Activated CD4-positive, alpha-beta T cell treated with anti-CD3 and anti-CD28 coated beads, Interleukin-2, amount 50 U/mL, for 48 hours (primary cell): Measurements from ENCODE around the gene STAC.
"Not testable (repeated sequence)": the region's sequence is repeated elsewhere in the genome, so short reads cannot be mapped to it uniquely, and the experiment has no call there.

Source experiments
- DNase-seq, 2 experiments: peaks; one replicate each; pipeline ENCODE4 v3.0.0-alpha.2; 2020

The STAC gene

GRCh38 chr3:36482256-36482655 lies 102.0 kb downstream of the STAC start:
- no peak for DNase-seq

DNA sequence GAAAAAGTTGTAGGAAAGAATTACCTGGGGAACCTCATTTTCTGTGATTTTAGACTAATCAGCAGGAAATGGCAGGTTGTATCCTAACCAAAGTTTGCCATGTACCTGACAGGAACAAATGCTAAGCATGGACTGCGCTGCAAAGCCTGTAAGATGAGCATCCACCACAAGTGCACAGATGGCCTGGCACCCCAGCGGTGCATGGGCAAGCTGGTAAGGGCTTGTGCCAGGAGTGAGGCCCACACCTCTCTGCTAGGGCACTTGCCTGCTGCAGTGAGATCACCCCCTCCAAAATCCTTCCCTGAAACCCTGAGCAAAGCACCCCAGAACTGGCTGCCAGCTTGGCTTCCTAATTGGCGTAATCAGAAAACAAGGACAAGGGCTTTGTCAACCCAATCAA lies 102.6 kb downstream of the STAC start:
- DNase-seq: no peak

DNA sequence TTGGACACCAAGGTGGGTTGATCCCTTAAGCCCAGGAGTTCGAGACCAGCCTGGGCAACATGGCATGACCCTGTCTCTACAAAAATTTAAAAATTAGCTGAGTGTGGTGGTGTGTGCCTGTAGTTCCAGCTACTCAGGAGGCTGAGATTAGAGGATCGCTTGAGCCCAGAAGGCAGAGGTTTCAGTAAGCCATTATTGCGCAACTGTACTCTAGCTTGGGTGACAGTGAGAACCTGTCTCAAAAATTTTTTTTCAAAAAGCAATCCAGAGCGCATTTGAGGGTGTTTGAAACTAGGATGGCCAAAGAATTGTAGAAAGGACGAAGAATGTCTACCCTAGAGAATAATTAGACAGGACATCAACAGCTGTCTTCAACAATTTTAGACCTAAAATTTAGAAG lies 103.4 kb downstream of the STAC start:
- DNase-seq: no peak

DNA sequence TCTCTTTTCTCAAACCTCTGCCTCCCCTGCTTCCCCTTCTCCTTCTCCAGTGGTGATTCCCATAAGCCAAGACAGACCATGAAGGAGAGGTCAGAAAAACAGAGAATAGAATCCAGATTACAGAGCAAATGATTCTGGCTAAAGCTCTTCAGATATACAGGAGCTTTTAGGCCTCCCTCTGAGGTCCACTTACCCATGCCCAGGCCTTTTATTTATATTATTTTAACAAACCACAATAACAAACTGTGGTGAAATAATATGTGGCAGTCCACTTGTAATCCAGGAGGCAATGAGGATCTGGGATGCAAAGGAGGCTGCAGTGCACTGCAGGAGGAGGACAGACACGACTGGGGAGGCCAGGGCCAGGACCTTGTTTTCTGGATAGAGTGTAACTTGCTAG lies 104.1 kb downstream of the STAC start:
- DNase-seq: no peak

GRCh38 chr3:36486009-36486795 lies 105.9 kb downstream of the STAC start:
- no peak for DNase-seq

GRCh38 chr3:36487616-36488015 lies 107.3 kb downstream of the STAC start:
- DNase-seq: no peak

DNA sequence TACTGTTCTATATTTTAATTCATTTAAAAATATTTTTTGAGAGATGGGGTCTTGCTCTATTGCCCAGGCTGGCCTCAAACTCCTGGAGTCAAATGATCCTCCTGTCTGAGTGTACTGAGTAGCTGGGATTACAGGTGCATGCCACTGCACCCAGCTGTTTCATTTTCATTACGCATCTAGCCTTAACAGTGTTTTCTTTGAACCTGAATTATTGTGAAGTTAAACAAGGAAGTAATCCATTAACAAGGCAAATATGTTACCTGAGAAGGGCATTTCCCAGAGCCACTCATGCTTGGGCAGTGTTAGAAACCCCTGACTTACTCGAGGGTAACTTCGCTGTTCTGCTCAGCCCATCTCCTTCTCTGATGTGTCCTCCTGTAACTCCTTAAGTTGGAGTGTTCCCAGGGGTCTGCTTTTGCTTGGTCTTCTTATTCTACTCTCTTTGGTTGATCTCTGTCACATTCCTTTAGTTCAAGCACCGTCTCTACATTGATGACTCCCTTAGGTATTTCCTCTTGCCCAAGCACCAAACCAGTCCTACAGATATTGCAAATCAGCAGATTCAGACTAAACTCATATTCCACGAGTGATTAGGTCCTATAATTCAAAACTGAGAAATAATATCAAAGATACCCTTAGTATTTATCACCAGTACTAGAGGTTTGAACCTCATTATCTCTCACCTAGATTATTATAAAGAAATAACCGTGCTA lies 107.9 kb downstream of the STAC start:
- DNase-seq: no peak

DNA sequence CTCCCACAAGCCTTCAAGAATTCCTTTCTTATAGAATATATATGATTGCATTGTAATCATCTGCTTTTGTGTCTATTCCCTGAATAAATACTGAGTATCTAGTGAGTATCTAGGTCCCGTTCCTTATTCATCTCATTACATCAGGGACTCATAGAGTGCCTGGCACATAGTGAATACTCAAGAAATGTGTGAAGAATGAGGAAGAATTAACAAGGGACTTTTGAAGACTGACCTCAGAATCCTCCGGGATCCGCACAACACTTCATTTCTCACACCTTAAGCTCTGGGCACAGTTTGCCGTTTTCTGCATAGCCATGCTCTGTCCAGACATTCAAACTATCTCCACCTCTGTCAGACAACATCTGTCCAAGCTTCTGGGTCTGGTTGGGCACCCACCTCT lies 108.8 kb downstream of the STAC start:
- no peak for DNase-seq

- DNase-seq: no peak
Observed at GRCh38 chr3:36489679-36490425, 109.5 kb downstream of the STAC start.

GRCh38 chr3:36493051-36493450 lies 112.7 kb downstream of the STAC start:
- DNase-seq: no peak

GRCh38 chr3:36494461-36495109 lies 114.3 kb downstream of the STAC start:
- DNase-seq: no peak

DNA sequence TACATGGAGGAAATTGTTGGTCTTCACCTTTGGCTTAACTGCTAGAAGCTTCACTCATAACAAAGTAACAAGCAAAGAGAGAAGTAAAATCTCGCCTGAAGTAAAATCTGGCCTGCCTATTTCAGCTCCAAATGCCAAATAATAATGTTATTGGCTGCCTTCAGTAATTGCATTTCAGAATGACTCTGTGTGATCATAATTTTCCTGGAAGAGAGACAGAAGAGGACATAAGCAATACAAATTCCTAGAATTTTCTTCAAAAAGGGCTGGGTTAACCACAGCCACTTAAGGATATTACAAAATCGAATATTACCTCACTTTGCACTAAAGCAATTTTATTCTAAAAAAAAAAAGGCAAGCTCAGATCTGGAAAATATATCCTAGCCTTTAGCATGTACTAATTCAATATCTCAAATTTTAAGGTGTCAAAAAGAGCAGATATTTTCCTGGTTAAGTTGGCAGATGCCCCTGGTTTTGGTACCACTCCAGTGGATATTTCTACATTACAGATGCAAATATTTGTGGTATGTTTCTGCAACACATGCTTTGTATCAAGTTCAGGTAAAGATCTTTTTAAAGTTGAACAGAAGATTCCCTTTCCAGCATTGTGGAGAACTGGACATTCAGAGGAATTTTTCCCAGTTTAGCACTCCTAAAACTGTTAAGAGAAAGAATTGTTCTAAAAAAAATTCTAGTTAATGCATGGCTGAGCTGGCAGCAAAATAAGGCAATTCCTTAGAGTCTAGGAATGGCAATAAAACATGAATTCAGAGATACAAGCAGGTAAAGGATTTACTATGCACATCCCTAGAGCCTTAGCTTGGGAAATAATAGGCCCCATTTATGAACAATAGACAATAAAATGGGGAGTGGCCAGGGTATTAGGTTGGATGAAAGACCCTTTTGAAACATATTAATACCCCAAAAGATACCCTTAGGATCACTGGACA lies 116.7 kb downstream of the STAC start:
- no peak for DNase-seq

GRCh38 chr3:36500053-36500452 lies 119.7 kb downstream of the STAC start:
- DNase-seq: not testable (repeated sequence)

GRCh38 chr3:36501616-36502015 lies 121.3 kb downstream of the STAC start:
- DNase-seq: no peak

DNA sequence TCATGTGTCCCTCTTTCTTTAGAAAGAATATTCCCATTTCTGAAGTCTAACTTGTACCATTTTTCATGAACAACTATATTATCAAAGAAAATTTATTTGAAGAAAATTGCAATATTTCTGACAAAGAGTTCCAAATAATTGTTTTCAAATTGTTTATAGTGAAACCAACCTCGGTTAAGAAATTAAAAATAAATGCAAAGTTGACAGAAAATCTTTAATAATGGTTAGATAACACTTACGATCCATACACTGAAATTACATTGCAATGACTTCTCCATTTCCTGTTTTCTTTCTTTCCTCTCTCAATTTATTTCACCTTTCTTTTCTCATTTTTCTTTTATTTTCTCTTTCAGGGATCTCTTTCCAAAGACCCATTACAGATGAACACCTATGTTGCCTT lies 125.1 kb downstream of the STAC start:
- no peak for DNase-seq

DNA sequence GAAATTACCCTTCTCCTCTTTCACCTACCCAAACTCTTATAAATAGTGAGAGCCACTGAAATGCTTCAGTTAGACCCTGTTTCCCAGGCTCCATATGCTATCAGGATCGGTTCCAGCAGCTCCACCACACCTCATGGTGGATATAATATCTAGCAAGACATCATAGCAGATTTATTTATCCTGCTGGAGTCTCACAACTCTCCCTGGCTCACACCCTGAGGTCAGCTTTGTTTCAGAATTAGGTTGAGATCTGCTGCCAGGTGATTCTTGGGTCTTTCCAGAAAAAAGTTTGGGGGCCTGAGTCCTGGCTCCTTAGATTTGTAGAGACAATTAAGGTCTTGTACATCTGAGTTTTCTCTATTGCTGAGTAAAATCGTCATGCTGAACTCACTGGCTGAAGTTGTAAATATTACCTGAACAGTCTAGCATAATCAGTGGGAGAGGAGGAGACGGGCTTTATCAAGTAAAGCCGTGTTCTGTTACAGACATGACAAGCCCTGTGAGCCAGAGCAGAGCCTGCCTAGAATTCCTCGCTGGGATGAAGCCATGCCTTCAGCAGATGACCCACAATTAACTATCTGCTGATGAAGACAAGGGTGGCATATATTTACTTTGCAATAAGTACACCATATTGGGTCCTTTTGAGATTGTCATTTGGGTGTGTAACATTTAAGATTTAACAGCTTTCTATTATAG lies 131.6 kb downstream of the STAC start:
- no peak for DNase-seq

- no peak for DNase-seq
Observed at GRCh38 chr3:36512555-36512954, 132.3 kb downstream of the STAC start.

DNA sequence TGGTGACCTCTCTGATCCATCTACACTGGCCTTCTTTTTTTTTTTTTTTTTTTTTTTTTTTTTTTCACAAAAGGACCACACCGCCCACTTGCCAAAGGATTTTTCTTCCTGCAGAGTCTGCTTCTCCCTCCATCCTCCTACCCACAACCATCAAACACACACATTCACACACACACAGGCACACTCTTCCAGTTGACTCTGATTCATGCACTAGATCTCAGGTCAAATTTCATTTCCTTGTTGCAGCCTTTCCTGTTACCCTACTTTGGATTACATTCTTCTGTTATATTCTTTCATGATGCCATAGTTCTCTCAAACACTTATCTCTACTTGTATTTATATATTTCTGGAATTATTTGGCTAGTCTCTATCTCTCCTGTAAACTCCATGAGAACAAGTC lies 133.9 kb downstream of the STAC start:
- DNase-seq: no peak

- no peak for DNase-seq
Observed at GRCh38 chr3:36519682-36520081, 139.4 kb downstream of the STAC start.

GRCh38 chr3:36520241-36521006 lies 140.1 kb downstream of the STAC start:
- DNase-seq: no peak

GRCh38 chr3:36521007-36521379 lies 140.7 kb downstream of the STAC start:
- no peak for DNase-seq
